CD4-positive, alpha-beta T cell (primary cell): ENCODE data around the gene NUAK1. TPM values are rescaled to one million over a fixed set of nuclear protein-coding genes. Genes with fewer than 3 reads are reported as not detected.

Experiments
- ATAC-seq: fragments of 200-7000 bp; cut with Tn5 transposase; one replicate; pipeline ENCODE4 v1.10.0; 2022; ENCODE audit warnings: mild to moderate bottlenecking; ENCODE audit not compliant: poor library complexity
- CTCF ChIA-PET: fragments of 350-600 bp; sonication (Branson Sonifier 250); formaldehyde crosslinking; loops from one replicate; lab custom pipeline; 2021; ENCODE audit warnings: antibody characterized with exemption, inconsistent platforms; lab: Charles Lee
- POLR2A ChIA-PET: fragments of 350-600 bp; sonication (Branson Sonifier 250); formaldehyde crosslinking; loops from one replicate; lab custom pipeline; 2021; ENCODE audit warnings: antibody characterized with exemption, inconsistent platforms; lab: Charles Lee
- DNase-seq, 14 experiments: peaks; one replicate each; pipeline ENCODE4 v3.0.0-alpha.2; 2013 to 2020; ENCODE audit warnings: mixed read lengths in 2 of 14
- H3K27ac ChIP-seq, 2 donors: one replicate each; pipeline versions ENCODE4 v1.5.1 to v1.7.0; 2013; ENCODE audit warnings: low read length in 2 of 2, low read depth in 1 of 2, mild to moderate bottlenecking in 1 of 2
- H3K27me3 ChIP-seq, 2 experiments: 1 replicate in 1 of 2; 2 replicates in 1 of 2; pipeline versions ENCODE4 v1.6.1 to v1.7.0; 2013; ENCODE audit warnings: low read length in 2 of 2, control low read depth in 1 of 2, mild to moderate bottlenecking in 1 of 2, moderate library complexity in 1 of 2; ENCODE audit not compliant: insufficient read depth in 2 of 2, control insufficient read depth in 1 of 2
- H3K36me3 ChIP-seq: one replicate; pipeline ENCODE4 v1.6.1; 2013; ENCODE audit warnings: low read length, control low read depth; ENCODE audit not compliant: insufficient read depth
- H3K4me1 ChIP-seq: one replicate; pipeline ENCODE4 v1.6.1; 2013; ENCODE audit warnings: low read length, control low read depth; ENCODE audit not compliant: insufficient read depth
- H3K4me3 ChIP-seq: one replicate; pipeline ENCODE4 v1.5.1; 2013; ENCODE audit warnings: mild to moderate bottlenecking, low read length, moderate library complexity
- H3K9me3 ChIP-seq, 2 experiments: 1 replicate in 1 of 2; 2 replicates in 1 of 2; pipeline versions ENCODE4 v1.6.1 to v1.7.0; 2013; ENCODE audit warnings: low read length in 2 of 2, mild to moderate bottlenecking in 2 of 2, control low read depth in 1 of 2, moderate library complexity in 1 of 2; ENCODE audit not compliant: control insufficient read depth in 1 of 2, insufficient read depth in 1 of 2
- H3K27ac Mint-ChIP-seq: one replicate; pipeline ENCODE4 v1.8.0; 2020; ENCODE audit warnings: mixed read lengths
- H3K27me3 Mint-ChIP-seq: one replicate; pipeline ENCODE4 v1.8.0; 2021; ENCODE audit warnings: mixed read lengths
- H3K36me3 Mint-ChIP-seq: one replicate; pipeline ENCODE4 v1.8.0; 2021; ENCODE audit warnings: low read depth, mixed read lengths
- H3K4me1 Mint-ChIP-seq: one replicate; pipeline ENCODE4 v1.8.0; 2021; ENCODE audit warnings: low read depth, mixed read lengths
- H3K4me3 Mint-ChIP-seq: one replicate; pipeline ENCODE4 v1.8.0; 2020; ENCODE audit warnings: mild to moderate bottlenecking, mixed read lengths
- H3K9me3 Mint-ChIP-seq: one replicate; pipeline ENCODE4 v1.8.0; 2020; ENCODE audit warnings: mixed read lengths
- intact Hi-C, 2 experiments: fragments of 100-400 bp; cut with DNase I in 1 of 2; cut with micrococcal nuclease in 1 of 2; formaldehyde crosslinking; loops; one replicate each; pipeline versions ENCODE4 v1.15.1 to v1.9.0; 2023 to 2025; cut with DNase I, micrococcal nuclease
- total RNA-seq, 174 experiments: library from RNA in 2 of 174; stranded (reverse) in 2 of 174; gene quantifications; one replicate each; pipeline ENCODE4 v1.2.3 and lab custom pipeline; 2021 to 2026
- TF ChIP-seq, protein P1 (sequence below): fragments of 200-600 bp; IDR thresholded peaks from one replicate; pipeline ENCODE4 v1.8.0; 2022; ENCODE audit warnings: antibody characterized with exemption, mild to moderate bottlenecking

Gene NUAK1
- total RNA-seq, 2 experiments from 2014 or later, result 0.16 TPM; not detected in 1

- Mint-ChIP-seq H3K4me1 (no peaks in the 10 kb centered on the region), H3K9me3 (no peaks in the 10 kb centered on the region), H3K4me3 (no peak overlapping the region), H3K27ac (no peak overlapping the region), H3K27me3 (peaks cover 43% of the 10 kb centered on the region), H3K36me3 (no peaks in the 10 kb centered on the region)
- no peaks in the 10 kb centered on the region for H3K4me1 ChIP-seq
- H3K27me3 ChIP-seq, result peaks cover 3 to 9% of the 10 kb centered on the region in 2 experiments
- TF ChIP-seq, protein P1, sequence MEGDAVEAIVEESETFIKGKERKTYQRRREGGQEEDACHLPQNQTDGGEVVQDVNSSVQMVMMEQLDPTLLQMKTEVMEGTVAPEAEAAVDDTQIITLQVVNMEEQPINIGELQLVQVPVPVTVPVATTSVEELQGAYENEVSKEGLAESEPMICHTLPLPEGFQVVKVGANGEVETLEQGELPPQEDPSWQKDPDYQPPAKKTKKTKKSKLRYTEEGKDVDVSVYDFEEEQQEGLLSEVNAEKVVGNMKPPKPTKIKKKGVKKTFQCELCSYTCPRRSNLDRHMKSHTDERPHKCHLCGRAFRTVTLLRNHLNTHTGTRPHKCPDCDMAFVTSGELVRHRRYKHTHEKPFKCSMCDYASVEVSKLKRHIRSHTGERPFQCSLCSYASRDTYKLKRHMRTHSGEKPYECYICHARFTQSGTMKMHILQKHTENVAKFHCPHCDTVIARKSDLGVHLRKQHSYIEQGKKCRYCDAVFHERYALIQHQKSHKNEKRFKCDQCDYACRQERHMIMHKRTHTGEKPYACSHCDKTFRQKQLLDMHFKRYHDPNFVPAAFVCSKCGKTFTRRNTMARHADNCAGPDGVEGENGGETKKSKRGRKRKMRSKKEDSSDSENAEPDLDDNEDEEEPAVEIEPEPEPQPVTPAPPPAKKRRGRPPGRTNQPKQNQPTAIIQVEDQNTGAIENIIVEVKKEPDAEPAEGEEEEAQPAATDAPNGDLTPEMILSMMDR, result no peak
- intact Hi-C loops, result no loop called here
- DNase-seq (no peak), ATAC-seq (no peak)
- CTCF ChIA-PET, result no interaction called here
- H3K27ac ChIP-seq, result no peak overlapping the region
- no peaks in the 10 kb centered on the region for H3K9me3 ChIP-seq
- POLR2A ChIA-PET, result no interaction called here
- no peaks in the 10 kb centered on the region for H3K36me3 ChIP-seq
- H3K4me3 ChIP-seq, result no peak overlapping the region
Measured at GRCh38 chr12:106085213-106085612, 53.5 kb downstream of the NUAK1 start.

- intact Hi-C loops, result no loop called here
- H3K9me3 Mint-ChIP-seq, result no peaks in the 10 kb centered on the region
- Histone ChIP-seq H3K36me3 (no peaks in the 10 kb centered on the region), H3K27me3 (peaks cover 3 to 12% of the 10 kb centered on the region in 2 experiments), H3K27ac (no peak overlapping the region), H3K4me1 (no peaks in the 10 kb centered on the region), H3K9me3 (no peaks in the 10 kb centered on the region), H3K4me3 (no peak overlapping the region)
- no peak for DNase-seq
- ChIA-PET CTCF (no interaction called here), POLR2A (no interaction called here)
- H3K27ac Mint-ChIP-seq, result no peak overlapping the region
- H3K27me3 Mint-ChIP-seq, result peaks cover 48% of the 10 kb centered on the region
- no peak for ATAC-seq
- TF ChIP-seq, protein P1, result no peak
- H3K4me3 Mint-ChIP-seq, result no peak overlapping the region
- no peaks in the 10 kb centered on the region for H3K4me1 Mint-ChIP-seq
- no peaks in the 10 kb centered on the region for H3K36me3 Mint-ChIP-seq
Measured at GRCh38 chr12:106084759-106085158, 54.0 kb downstream of the NUAK1 start.

DNA sequence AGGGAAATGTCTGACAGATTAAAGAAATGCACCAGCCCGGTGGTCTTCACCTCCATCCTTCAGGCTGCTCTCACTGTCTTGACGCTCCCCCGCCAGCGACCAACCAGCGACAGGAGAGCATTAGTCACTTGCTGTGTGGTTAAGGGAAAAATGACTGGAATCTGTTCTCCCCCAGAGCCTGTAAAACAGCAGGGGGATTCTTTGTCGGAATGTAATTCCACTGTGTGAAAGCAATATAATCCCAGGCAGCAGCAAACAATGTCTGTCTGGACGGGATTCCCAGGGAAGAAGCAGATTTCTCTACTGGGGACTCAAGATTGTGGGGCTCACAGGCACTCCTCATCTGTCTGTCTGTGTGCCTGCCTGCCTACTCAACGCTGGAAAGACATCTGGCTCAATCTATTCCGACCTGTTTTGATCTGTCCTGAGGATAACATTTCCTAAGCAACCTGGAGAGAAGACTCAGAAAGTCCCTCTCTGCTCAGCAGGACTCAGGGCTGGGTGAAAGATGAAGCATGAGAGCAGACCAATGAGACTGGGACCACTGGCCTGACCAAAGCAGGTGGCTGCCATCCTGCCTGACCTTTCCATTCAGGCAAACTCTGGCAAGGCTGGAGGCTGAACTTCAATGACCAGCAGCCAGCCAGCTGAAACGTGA lies 54.6 kb downstream of the NUAK1 start:
- intact Hi-C loops, result no loop called here
- H3K9me3 ChIP-seq, result no peaks in the 10 kb centered on the region
- DNase-seq, result no peak
- H3K4me1 ChIP-seq, result no peaks in the 10 kb centered on the region
- no peak overlapping the region for H3K4me3 ChIP-seq
- H3K36me3 ChIP-seq, result no peaks in the 10 kb centered on the region
- Mint-ChIP-seq H3K36me3 (no peaks in the 10 kb centered on the region), H3K4me1 (no peaks in the 10 kb centered on the region), H3K27ac (no peak overlapping the region), H3K27me3 (peaks cover 54% of the 10 kb centered on the region), H3K4me3 (no peak overlapping the region), H3K9me3 (no peaks in the 10 kb centered on the region)
- POLR2A ChIA-PET, result no interaction called here
- CTCF ChIA-PET, result no interaction called here
- TF ChIP-seq, protein P1, result no peak
- no peak overlapping the region for H3K27ac ChIP-seq
- peaks cover 3 to 14% of the 10 kb centered on the region in 2 experiments for H3K27me3 ChIP-seq
- ATAC-seq, result no peak
